Activated T-cell treated with anti-CD3 and anti-CD28 coated beads for 1 hour (primary cell): ENCODE data around the gene IGF2R.
"Not testable (repeated sequence)": the region's sequence is repeated elsewhere in the genome, so short reads cannot be mapped to it uniquely, and the experiment has no call there.

ENCODE experiments used
- DNase-seq: peaks from one replicate; pipeline ENCODE4 v3.0.0-alpha.2; 2020; ENCODE audit warnings: low read depth

IGF2R gene

GRCh38 chr6:160140493-160140892 is 171.6 kb downstream of the IGF2R start:
- DNase-seq = not testable (repeated sequence)

DNA sequence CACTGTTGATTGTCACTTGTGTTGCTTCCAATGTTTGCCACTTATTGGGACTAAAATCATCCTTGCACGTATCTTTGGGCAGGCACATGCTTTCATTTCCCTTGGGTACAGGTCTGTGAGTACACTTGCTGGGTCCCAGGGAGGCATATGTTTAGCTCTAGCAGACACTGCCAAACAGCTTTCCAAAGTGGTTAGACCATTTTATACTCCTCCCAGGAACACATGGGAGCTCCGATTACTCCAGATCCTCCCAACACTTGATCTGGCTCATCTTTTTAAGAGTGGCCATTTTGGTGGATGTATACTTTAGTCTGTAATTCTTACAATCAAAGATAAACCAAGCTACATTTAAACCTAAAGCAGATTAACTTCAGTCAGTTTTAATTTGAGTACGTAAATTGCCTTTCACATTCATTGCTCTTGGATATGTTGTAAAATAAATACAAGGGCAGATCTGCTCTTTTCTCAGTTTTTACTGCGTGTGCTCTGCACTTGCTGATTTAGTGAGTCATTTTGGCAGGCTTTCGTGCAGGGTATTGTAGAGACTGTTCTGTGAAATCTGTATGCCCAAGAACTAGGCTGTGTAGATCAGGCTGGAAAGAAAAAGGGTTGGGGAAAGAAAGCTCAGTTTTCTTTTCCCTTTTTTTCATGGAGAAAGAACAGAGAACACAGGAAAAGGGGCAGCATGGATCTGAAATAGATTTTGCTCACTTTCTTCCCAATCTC is 172.3 kb downstream of the IGF2R start:
- DNase-seq = no peak

- DNase-seq = no peak
Measured at GRCh38 chr6:160142115-160142715, 173.3 kb downstream of the IGF2R start.

DNA sequence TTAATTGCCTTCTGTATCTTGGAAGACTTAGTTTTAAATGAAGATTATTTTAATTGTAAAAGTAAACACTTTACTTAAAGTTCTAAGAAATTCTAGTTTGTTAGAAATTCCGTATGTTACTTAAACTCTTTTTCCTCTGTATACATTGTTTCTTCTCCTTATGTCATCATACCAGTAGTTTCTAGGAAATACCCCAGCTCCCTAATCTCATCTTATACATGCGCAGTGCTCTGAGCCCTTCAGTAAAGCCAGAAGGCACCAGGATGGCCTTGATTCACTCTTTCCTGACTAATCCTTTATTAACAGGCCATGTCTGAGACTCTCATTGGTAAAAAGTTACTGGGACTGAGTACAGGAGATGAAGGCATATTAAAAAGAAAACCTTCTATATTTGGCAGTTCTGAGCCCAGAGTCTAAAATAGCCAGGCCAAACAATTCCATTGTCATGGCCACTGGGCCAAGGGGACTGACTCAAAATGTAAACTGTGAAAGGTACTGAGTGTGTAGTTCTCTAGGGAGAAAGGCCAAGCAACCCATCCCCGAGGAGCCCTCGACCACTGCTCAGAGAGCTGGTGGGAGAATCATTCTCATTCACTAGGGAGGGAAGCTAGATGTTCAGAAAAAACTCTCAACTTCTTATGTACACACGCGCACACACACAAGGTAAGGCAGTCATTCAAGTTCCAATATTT is 177.7 kb downstream of the IGF2R start:
- no peak for DNase-seq

GRCh38 chr6:160147146-160147536 is 178.3 kb downstream of the IGF2R start:
- DNase-seq = no peak

- DNase-seq = no peak
Measured at GRCh38 chr6:160154471-160154870, 185.6 kb downstream of the IGF2R start.

DNA sequence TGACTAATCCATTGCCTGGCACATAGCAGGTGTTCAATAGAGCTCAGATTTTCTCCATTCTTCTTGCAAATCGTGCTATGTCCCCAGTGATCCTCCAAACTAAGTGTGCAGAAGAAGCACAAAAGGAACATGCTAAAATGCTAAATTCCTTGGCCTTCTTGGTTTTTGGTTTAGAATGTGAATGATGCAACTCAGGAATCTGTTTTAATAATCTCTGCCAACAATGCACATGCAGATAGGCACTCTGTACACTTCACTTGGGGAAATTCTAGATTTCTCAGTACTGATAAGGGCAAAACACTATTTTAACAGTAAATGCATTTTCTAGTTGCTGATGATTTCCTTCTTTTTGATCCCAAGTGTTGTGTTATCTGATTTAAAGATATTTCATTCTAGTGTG is 188.0 kb downstream of the IGF2R start:
- DNase-seq = no peak

- no peak for DNase-seq
Measured at GRCh38 chr6:160160450-160160849, 191.6 kb downstream of the IGF2R start.
